ENCODE data around the gene BGLAP.
A peak's percentile ranks its signal among the peaks of the same experiment; 100 is the strongest.

The BGLAP gene

GRCh38 chr1:156285437-156285836 is 43.5 kb downstream of the BGLAP start:
- no peak for TF ChIP-seq CTCF (IDR thresholded peaks at IDR 0.05; ENCODE audit: low read depth, low read length)
- no peak for DNase-seq
- Histone ChIP-seq H3K9me3 (ENCODE audit: severe bottlenecking) (no peaks in the 10 kb centered on the region), H3K4me3 (ENCODE audit: low read depth, low read length) (no peak overlapping the region), H3K36me3 (peaks cover 35% of the 10 kb centered on the region), H3K27ac (no peak overlapping the region), H3K27me3 (ENCODE audit: insufficient read depth, low read depth, severe bottlenecking) (no peaks in the 10 kb centered on the region)

DNA sequence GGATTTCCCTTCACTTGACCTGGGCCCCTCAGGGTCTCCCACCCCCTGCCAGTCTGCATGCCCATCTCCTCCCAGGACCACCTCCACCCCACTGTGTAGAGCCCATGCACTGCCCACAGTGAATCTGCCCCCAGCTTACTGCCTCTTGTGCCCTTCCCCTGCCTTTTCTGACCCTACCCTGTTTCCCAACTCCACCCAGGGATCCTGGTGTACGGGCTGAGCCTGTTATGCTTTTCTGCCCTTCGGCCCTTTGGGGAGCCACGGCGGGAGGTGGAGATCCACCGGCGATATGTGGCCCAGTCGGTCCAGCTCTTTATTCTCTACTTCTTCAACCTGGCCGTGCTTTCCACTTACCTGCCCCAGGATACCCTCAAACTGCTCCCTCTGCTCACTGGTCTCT is 44.1 kb downstream of the BGLAP start:
- Histone ChIP-seq H3K4me3 (ENCODE audit: low read depth, low read length) (no peak overlapping the region), H3K36me3 (peaks cover 29% of the 10 kb centered on the region), H3K27ac (no peak overlapping the region), H3K27me3 (ENCODE audit: insufficient read depth, low read depth, severe bottlenecking) (no peaks in the 10 kb centered on the region), H3K9me3 (ENCODE audit: severe bottlenecking) (no peaks in the 10 kb centered on the region)
- no peak for DNase-seq
- no peak for TF ChIP-seq CTCF (IDR thresholded peaks at IDR 0.05; ENCODE audit: low read depth, low read length)

- Histone ChIP-seq H3K9me3 (ENCODE audit: severe bottlenecking) (no peaks in the 10 kb centered on the region), H3K27me3 (ENCODE audit: insufficient read depth, low read depth, severe bottlenecking) (no peaks in the 10 kb centered on the region), H3K27ac (no peak overlapping the region), H3K4me3 (ENCODE audit: low read depth, low read length) (no peak overlapping the region), H3K36me3 (peaks cover 27% of the 10 kb centered on the region)
- no peak for DNase-seq
- no peak for TF ChIP-seq CTCF (IDR thresholded peaks at IDR 0.05; ENCODE audit: low read depth, low read length)
Observed at GRCh38 chr1:156289857-156290256, 47.9 kb downstream of the BGLAP start.

- Histone ChIP-seq H3K27ac (peak overlapping the region; percentile 22; the same call in 1 of the 2 replicates), H3K27me3 (ENCODE audit: insufficient read depth, low read depth, severe bottlenecking) (no peaks in the 10 kb centered on the region), H3K4me3 (ENCODE audit: low read depth, low read length) (peak overlapping the region; percentile 45), H3K36me3 (peaks cover 27% of the 10 kb centered on the region), H3K9me3 (ENCODE audit: severe bottlenecking) (no peaks in the 10 kb centered on the region)
- peak; percentile 92 for DNase-seq
- no peak for TF ChIP-seq CTCF (IDR thresholded peaks at IDR 0.05; ENCODE audit: low read depth, low read length)
Observed at GRCh38 chr1:156291226-156292061, 49.5 kb downstream of the BGLAP start.
